NOMO-1 (cell line): ENCODE results near the gene SS18.

Experiments used
- DNase-seq, 2 experiments: peaks; one replicate each; lab custom pipeline; 2025; ENCODE audit not compliant: unreplicated experiment in 2 of 2; lab: John Stamatoyannopoulos, UW

Gene SS18

DNA sequence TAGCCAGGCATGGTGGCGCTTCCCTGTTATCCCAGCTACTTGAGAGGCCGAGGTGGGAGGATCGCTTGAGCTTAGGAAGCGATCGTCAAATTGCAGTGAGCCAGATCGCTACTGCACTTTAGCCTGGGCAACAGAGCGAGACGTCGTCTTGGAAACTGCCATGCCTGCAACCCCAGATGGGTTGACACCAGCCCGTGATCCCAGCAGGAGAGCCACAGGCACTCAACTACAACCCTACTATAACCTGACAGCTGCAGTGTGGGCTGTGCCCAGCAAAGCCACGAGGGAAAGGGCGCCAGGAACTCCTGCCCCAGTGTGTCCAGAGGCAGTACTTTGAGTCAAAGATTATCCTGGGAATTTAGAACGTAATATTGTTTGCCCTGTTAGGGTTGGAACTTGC is 85.6 kb downstream of the SS18 start:
- DNase-seq = no peak

DNA sequence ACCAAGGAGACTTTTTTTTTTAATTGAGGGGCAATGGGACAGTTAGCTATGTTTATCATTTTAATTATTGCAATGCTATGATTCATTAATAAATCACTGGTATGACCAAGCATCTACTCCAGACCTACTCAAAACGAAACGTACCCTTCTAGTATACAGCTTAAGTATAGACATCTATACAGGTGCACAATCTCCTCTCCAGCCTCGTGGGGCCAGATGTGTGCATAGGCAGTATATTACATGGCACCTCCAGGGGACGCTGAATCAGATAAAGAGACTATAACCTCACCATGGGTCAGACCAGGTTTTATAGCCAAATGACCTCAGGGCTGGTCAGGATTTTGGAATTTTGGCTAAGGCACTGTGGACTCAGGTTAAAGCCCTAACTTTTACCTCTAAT is 86.6 kb downstream of the SS18 start:
- DNase-seq = no peak

GRCh38 chr18:26003356-26003755 is 87.1 kb downstream of the SS18 start:
- no peak for DNase-seq

DNA sequence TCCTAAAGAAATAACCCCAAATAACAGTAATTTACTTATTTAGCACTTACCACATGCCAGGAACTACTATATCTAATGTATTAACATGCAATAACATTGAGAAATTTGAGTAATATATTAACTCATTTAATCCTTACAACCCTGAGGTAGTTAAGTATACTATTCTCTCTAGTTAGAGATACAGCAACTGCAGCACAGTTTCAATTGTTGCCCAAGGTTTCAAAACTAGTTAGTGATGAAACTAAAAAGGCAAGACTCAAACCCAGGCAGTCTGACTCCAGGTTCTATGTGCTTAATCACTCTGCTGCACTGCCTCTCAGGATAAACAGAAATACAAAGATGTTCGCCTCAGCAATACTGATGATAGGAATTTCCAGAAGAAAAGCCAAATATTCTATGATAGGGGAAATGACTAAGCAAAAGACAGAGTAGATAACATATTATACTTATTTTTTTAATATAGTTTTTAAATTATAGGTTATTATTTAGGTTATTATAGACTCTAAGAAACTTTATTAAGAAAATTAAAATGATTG is 88.0 kb downstream of the SS18 start:
- DNase-seq = no peak

DNA sequence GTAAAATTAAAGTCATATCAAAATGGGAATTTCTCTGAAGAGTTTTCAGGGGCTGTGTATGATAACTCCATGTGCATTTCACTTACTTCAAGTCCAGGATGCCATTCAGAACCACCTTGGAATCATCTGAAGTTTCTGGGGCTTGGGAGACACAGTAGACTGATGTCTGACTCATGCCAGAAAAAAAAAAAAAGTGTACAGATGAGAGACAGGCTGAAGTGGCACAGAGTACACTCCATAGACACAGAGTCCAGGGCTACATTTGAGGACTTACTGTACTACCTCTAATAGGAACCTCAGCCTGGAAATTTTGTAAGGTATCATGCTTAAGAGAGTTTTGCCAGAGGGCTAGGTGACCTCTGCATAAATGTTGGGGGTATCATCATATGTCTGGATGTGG is 92.0 kb downstream of the SS18 start:
- DNase-seq = no peak

- no peak for DNase-seq
Measured at GRCh38 chr18:25992566-25992965, 97.8 kb downstream of the SS18 start.

GRCh38 chr18:25990473-25990872 is 99.9 kb downstream of the SS18 start:
- DNase-seq = no peak

DNA sequence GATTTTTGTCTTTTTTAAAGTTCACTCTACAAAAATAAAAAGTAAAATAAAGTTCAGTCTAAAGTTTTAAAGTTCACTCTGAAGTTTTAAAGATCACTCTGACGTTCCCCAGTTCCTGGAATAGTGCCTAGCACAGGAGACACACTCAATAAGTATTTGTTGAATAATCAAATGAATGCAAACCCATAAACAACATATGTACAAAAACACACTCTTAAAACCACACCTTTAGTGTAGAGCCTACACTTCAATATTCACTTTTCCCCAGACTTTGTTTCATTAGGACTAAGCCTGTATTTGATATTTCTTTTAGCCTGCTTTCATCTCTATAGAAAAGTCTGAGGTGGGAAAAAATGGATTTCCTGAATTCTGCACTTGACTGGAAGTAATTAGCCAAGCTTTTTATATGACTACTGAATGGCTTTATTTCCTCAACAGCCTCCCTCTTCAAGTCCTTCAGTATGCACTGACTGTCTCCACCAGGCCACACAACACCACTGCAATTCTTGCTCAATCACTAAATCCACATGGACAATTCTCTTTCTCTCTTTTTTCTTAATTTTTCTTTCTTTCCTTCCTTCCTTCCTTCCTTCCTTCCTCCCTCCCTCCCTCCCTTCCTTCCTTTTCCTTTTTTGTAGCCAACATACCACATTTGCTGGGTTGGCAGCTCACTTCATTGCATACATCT is 104.6 kb downstream of the SS18 start:
- no peak for DNase-seq

DNA sequence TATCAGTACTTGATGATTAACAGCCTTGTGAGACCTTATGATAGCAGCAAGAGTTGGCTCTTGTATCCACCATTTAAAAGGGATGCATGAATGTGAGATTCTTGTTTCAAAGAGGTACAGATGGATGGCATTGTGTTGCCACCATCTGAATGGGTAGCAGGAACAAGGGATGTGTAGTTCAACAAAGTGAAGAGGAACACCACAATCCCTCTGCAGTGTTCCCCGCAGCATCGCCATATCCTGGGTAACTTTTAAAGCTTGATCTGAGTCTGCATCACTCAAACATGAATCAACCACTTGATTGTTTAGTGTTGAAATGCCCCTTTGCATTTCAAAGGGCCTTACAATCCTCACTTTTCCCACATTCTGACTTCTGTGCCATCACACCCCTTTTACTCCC is 106.7 kb downstream of the SS18 start:
- DNase-seq = no peak

DNA sequence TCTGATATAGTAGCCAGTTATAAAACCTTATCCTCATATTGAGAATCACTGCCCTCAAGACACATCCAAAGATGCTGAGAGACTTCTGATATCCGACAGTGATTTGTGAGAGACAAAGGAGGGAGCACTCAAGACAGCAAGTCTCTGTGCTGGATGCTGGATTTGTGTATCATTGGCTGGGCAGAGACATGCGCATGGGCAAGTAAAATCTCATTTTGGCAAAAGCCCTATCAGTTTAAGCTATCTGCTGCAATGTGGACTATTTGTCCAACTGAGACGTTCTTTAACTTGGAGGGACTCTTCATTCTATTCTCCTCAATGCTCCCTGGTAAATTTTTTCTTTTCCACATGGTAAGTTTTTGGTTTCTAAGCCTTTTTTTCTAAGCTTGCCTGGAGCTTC is 107.5 kb downstream of the SS18 start:
- no peak for DNase-seq

- DNase-seq = no peak
Measured at GRCh38 chr18:25982153-25982552, 108.3 kb downstream of the SS18 start.

- no peak for DNase-seq
Measured at GRCh38 chr18:25979369-25980040, 110.9 kb downstream of the SS18 start.

GRCh38 chr18:25976554-25976953 is 113.9 kb downstream of the SS18 start:
- no peak for DNase-seq

DNA sequence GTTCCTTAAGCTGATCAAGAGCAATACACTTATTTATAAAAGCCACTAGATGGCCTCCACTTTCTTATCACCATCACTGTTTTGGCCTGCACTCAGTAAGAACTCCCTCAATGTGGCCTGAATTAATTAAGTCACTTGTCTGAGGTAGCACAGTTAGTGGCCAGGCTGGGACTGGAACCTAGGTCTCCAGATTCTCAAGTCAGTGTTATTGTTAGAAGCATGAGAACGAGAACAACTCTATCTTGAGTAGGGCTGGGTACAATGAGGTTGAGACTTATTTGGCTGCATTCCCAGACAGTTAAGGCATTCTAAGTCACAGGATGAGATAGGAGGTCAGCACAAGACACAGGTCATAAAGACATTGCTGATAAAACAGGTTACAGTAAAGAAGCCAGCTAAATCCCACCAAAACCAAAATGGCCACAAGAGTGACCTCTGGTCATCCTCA is 115.8 kb downstream of the SS18 start:
- no peak for DNase-seq
